Measurements from ENCODE around the gene FAM118A.
"Not testable (repeated sequence)": the region's sequence is repeated elsewhere in the genome, so short reads cannot be mapped to it uniquely, and the experiment has no call there.

FAM118A gene

DNA sequence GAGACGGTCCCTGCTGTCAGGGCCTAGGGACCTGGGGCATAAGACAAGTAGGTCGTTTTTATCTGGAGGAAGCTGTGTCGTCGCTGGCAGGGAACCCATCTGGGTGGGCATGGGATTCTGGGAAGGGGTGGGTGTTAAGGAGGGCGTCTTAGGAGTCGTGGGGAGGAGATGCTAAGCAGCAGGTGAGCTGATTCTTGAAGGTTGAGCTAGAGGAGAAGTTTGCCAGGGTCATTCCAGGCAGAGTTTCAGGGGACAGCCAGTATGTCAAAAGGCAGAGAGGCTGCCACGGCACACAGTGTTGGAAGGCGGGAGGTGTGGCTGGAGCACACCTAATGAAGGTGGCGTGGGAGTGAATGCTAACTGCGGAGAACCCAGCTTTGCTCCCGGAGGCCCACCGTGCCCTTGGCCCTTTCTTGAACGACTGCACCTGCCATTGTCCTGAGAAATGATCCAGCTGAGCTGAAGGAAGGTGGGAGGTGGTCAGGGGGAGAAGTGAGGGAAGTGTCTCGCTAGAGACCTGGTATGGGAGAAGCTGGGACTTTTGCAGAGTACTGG lies 1.3 kb downstream of the FAM118A start:
- DNase-seq, result no peak

DNA sequence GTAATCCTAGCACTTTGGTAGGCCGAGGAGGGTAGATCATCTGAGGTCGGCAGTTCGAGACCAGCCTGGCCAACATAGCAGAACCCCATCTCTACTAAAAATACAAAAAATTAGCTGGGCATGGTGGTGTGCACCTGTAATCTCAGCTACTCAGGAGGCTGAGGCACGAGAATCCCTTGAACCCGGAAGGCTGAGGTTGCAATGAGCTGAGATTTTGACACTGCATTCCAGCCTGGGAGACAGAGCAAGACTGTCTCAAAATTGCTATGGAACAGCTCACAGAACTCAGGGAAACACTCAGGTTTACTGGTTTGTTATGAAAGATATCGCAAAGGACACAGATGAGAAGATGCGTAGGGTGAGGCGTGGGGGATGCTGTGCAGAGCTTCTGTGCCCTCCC lies 2.7 kb downstream of the FAM118A start:
- DNase-seq, result no peak

DNA sequence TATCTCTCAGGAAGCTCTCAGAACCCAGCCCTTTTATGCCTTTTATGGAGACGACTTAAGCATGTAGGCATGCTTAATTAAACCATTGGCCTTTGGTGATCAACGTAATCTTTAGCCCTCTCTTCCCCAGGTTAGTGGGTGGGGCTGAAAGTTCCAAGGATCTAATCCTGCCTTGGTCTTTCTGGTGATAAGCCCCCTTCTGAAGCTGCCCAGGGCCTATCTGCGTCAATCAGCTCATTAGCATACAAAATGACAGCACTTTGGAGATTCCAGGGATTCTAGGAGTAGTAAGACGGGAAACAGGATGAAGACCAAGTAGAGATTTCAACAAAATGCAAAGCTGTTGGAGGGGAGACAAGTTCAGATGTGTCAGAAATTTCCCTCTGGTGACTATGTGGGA lies 3.1 kb downstream of the FAM118A start:
- no peak for DNase-seq

DNA sequence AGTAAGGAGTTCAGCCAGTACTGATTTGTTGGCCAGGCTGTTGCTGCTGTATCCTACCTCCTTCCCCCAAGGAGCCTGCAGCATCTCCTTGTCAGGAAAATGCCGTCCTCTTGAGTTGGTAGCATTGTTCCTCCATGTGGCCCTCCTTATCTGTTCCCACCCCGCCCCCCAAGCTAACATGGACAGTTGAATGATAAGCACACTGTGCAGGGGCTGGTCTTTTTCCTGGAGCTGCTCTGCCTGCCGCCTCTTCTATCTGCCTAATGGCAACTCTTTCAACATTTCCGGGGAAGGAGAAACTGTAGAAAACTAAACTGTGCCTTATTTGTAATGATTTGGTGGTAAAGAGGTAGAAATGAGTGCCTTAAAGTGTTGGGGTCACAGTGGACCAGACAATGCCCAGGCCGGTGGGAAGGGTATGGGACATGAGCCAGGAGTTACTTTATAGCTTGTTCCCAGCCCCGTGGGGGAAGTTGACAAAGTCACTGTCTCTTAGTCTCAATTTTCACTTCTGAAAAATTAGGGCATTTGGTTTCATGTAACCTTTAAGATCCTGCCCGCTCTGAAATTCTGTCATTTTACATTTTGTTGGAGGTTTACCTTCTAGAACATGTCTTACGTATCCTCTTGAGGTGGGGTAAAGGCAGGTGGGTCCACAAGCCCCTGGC lies 4.5 kb downstream of the FAM118A start:
- peak; percentile 52 for DNase-seq

DNA sequence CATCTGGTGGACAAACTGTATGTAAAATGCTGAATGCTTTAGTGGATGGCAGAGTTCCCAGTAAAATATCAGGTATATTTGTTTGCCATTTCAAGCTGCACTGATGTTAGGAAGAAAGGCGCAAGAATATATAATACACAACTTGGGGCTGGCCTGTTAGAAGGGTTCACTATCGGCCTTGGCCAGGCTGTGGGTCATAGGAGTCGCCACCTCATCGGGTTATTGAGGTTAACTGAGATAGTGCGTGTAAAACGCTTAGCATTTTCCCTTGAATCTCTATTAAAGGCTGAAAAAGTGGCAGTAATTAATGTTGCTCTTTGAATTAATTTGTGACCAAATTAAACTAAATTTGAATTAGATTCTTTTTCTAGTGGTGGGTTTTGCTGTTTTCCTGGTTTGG lies 5.1 kb downstream of the FAM118A start:
- no peak for DNase-seq

DNA sequence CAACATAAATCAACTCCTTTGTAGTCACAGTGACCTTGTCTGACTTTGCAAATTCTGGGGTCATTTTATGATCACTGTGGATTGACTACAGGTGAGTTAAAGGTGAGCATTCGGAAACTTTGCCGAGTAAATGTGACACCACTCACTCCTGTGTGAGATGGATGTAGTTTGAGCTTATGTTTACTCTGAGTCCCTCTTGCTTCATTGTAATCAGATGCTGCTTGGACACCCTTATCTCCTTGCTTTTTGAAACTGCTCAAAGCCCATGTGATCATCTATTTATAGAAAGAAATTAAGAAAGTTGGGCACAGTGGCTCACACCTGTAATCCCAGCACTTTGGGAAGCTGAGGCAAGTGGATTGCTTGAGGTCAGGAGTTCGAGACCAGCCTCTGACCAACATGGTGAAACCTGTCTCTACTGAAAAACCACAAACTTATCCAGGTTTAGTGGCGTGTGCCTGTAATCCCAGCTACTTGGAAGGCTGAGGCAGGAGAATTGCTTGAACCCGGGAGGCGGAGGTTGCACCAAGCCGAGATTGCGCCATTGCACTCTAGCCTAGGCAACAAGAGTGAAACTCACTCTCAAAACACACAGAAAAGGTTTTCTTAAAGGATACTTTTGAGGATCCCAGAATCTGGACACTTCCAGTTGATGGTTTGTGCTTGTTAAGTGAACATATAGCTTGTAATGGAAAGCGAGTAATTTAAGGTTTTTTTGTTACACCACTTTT lies 7.2 kb downstream of the FAM118A start:
- no peak for DNase-seq

DNA sequence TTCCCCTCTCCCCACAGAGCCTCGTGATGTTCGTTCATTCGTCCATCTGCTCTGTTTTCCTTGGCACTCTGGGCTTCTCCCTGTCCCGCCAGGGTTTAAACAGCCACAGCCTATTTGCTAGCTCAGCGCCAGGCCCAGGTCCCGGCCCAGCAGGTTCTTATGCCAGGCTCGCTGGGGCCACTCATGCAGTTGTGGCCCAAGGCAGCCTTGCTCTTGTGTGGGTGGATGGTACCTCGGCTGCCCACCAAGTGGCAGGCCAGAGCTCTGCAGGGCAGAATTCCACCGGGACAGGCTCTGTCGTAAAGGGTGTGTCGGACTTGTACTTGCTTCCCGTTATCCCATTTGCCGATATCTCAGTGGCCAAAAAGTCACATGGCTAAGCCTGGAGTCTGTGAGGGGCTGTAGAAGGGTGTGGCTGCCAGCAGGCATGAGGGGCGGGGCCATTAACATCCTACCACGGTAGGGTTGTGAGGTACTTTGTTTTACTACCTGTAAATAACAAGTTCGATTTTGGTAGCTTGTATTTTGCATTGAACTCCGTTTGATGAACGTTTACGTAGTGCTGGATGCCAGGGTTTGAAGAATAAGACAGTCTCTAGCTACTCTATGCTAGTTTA lies 7.9 kb downstream of the FAM118A start:
- DNase-seq, result no peak

- DNase-seq, result peak; percentile 86
These were observed 8.4 kb downstream of the FAM118A start for GRCh38 chr22:45318168-45318557.

- peak; percentile 64 for DNase-seq
These were observed 9.0 kb downstream of the FAM118A start for GRCh38 chr22:45318558-45319323.

DNA sequence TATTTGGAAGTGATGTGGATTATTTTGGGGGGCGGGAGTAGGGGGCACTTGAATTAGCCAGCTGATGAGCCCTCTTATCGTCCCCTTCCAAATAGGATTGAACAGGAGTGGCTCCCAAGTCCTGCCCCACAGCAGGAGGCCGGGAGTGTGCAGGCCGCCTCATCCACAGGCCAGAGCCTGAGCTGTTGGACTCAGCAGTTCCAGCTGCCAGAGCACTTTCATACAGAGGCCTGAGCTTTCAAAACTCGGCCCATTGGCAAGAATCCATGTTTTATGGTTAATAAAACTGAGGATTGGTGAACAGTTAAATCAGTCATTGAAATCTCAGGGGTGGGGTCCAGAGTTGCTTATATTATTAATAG lies 9.6 kb downstream of the FAM118A start:
- DNase-seq, result no peak

DNA sequence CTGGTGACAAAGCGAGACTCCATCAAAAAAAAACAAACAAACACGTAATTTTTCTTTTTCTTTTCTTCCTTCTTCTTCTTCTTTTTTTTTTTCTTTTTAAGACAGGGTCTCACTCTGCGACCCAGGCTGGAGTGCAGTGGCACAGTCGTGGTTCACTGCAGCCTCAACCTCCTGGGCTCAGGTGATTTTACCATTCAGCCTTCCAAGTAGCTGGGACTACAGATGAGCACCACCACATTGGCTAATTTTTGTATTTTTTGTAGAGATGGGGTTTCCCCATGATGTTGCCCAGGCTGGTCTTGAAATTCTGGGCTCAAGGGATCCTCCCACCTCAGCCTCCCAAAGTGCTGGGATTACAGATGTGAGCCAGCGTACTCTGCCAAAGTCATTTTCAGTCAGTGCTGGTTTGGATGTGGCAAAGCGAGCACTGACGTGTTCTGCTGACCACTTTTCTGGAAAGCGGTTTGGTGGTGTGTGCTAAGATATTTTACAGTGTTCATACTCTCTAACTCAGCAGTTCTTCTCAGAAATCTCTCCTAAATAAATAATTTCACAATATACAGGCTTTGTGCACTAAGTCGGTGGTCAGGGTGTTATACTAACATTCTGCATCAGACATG lies 10.7 kb downstream of the FAM118A start:
- DNase-seq, result no peak

GRCh38 chr22:45321827-45322226 lies 12.1 kb downstream of the FAM118A start:
- DNase-seq, result no peak

- no peak for DNase-seq
These were observed 13.3 kb downstream of the FAM118A start for GRCh38 chr22:45322873-45323525.

DNA sequence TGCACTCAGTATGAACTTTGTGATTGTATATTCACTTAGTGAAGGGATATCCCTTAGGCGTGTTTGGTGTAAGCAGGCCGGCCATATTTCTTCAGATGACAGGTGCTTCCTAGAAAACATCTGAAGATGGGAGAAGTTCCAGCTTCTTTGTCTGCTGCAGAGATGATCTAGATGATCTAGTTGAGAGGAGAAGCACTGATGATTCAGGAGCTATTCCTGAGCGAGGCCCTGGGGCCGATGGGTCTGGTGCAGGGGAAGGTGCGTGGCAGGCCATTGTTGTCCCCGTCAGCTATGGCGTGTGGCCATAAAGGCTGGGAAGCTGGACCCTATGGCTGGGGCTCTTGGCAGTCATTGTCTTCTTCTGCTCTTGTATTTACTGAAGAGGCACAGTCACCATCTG lies 14.0 kb downstream of the FAM118A start:
- DNase-seq, result no peak

GRCh38 chr22:45324311-45324711 lies 14.6 kb downstream of the FAM118A start:
- no peak for DNase-seq

GRCh38 chr22:45328261-45328660 lies 18.5 kb downstream of the FAM118A start:
- DNase-seq, result not testable (repeated sequence)

DNA sequence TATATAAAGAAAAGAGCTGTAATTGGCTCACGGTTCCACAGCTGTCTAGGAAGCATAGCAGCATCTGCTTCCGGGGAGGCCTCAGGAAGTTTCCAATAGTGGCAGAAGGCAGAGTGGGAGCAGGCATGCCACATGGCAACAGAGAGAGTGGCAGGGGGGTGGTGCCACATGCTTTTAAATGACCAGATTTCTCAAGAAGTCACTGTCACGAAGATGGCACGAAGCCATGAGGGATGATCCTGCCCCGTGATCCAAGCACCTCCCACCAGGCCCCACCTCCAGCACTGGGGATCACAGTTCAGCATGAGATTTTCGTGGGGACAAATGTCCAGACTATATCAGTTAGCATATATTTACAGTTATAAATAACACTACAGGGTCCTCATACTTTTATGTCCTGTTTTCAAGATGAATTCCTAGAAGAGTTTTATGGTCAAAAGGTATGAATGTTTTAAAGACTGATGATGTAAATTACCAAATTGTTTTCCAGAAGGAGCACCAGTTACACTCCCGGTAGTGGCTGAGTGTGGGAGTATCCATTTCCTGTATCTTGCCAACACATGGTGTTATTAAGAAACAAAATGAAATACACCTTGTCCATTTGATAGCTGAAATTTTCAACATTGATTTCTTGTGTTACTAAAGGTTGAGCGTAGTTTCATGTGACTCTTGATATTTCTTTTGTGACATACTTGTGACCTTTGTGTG lies 19.2 kb downstream of the FAM118A start:
- peak; percentile 41 for DNase-seq

DNA sequence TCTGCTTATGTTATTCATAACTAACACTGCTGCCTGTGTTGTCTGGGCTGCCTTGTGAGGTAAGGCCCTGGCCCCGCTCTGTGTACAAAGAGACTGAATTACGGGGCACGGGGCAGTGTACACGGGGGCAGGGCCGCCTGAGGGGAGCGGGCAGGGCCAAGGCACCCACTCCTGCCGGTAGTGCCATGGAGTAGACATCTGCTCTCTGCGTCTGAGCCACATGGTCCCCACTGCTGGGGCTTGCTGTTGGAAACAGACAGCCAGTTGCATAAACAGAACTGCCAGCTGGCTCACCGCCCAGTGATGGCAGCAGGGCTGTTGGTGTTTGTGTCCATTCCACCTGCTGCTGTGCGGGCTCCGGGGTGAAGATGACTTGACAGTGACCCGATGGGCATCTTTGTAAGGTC lies 19.8 kb downstream of the FAM118A start:
- DNase-seq, result no peak

DNA sequence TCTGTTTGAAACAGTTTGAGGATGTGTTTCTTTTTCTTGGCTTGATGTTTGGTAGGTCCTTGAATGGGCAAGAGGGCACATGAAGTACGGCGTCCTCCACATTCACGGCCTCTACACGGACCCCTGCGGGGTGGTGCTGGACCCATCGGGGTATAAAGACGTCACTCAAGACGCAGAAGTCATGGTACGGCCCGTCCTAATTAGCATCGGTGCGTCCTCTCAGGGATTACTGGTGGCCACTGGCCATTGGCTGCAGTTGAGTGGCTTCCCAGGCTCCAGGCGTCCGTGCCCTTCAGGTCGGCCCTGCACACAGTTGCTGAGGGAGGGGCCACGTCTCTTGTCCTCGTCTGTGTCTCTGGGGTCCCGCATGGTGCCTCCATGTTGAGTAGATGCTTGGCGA lies 20.8 kb downstream of the FAM118A start:
- no peak for DNase-seq

- DNase-seq, result no peak
These were observed 21.8 kb downstream of the FAM118A start for GRCh38 chr22:45331486-45331885.

GRCh38 chr22:45332001-45332400 lies 22.3 kb downstream of the FAM118A start:
- DNase-seq, result no peak

DNA sequence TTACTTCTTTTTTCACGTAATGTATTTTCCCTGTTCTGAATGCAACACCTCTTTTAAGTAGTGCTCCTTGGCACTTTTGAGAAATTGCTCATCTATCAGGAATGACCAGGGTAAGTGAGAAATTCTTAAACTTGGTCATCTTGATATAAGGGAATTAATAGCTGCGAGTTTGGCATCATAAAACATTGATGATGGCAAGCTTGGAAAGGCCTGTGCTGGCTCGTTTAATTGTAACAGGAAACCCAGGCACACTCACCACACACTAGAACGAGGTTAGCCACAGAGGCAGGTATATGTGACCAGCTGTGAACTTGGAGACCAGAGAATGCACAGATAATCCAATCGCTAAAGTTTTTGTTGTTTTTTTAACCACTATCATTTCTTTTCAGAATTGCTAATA lies 24.3 kb downstream of the FAM118A start:
- no peak for DNase-seq
